Neural progenitor cell (in vitro differentiated cells): ENCODE data around the gene FBP1.

Experiments used
- CTCF ChIP-seq: fragments of 200-600 bp; sonication (generic); IDR thresholded peaks from 2 replicates; pipeline ENCODE4 v1.5.1; 2017; ENCODE audit warnings: antibody characterized with exemption, mild to moderate bottlenecking
- EZH2 ChIP-seq: fragments of 200-600 bp; sonication (generic); IDR thresholded peaks from 2 replicates; pipeline ENCODE4 v1.6.1; 2017; ENCODE audit warnings: antibody characterized with exemption, mild to moderate bottlenecking, moderate library complexity

- no peak for TF ChIP-seq EZH2
- peak; percentile 80 for TF ChIP-seq CTCF
Observed at GRCh38 chr9:94668928-94669729, 29.8 kb upstream of the FBP1 start.
